GM23338 (cell line): Measurements from ENCODE around the gene TSC22D3. TPM values are rescaled to one million over a fixed set of nuclear protein-coding genes. Genes with fewer than 3 reads are reported as not detected.

Source experiments
- ETS1 ChIP-seq: IDR thresholded peaks from 2 replicates; pipeline ENCODE4 v1.6.1; 2016; ENCODE audit warnings: antibody characterized with exemption
- EZH2phosphoT487 ChIP-seq: fragments of 200-600 bp; sonication (generic); IDR thresholded peaks from one replicate; pipeline ENCODE4 v1.8.1; 2018; ENCODE audit warnings: antibody characterized with exemption; ENCODE audit not compliant: unreplicated experiment
- POLR2AphosphoS5 ChIP-seq: IDR thresholded peaks from 2 replicates; pipeline ENCODE4 v1.6.1; 2016; ENCODE audit warnings: antibody characterized with exemption, low read depth
- REST ChIP-seq: IDR thresholded peaks from one replicate; pipeline ENCODE4 v1.6.1; 2018; ENCODE audit warnings: antibody characterized with exemption; ENCODE audit not compliant: unreplicated experiment
- STAT1 ChIP-seq: IDR thresholded peaks from one replicate; pipeline ENCODE4 v1.6.1; 2016; ENCODE audit warnings: antibody characterized with exemption; ENCODE audit not compliant: unreplicated experiment
- ZNF114 ChIP-seq: fragments of 250-450 bp; sonication (Bioruptor Pico); IDR thresholded peaks from 2 replicates; pipeline ENCODE4 v1.5.0; 2020; ENCODE audit warnings: mild to moderate bottlenecking, moderate library complexity
- ZNF331 ChIP-seq: fragments of 250-450 bp; sonication (Bioruptor Pico); IDR thresholded peaks from 2 replicates; pipeline ENCODE4 v1.5.0; 2020; ENCODE audit warnings: low read depth, mild to moderate bottlenecking, moderate library complexity
- ZNF462 ChIP-seq: fragments of 250-450 bp; sonication (Bioruptor Pico); IDR thresholded peaks from 2 replicates; pipeline ENCODE4 v1.5.0; 2020; ENCODE audit warnings: mild to moderate bottlenecking, moderate library complexity
- polyA plus RNA-seq: library from polyadenylated mRNA; unstranded; fragments of >200 nt; fragmentation: Nextera tagmentation; extraction: Ambion mirVana; gene quantifications from 2 replicates; pipeline ENCODE4 v1.2.1, GENCODE V29; 2016
- total RNA-seq: library from RNA; depleted of rRNA; stranded (reverse); fragments of >200 nt; shearing (Covaris generic); gene quantifications from 2 replicates; pipeline ENCODE4 v1.2.3, GENCODE V29; 2014

The TSC22D3 gene
- total and polyA plus RNA-seq, 2 experiments from 2014 or later = 12.6 to 20.0 TPM

- no peak for TF ChIP-seq ZNF462 (CRISPR knock-in tag)
- no peak for TF ChIP-seq ZNF331 (CRISPR knock-in tag)
- no peak for TF ChIP-seq POLR2AphosphoS5
- no peak for TF ChIP-seq EZH2phosphoT487
- no peak for TF ChIP-seq STAT1
- no peak for TF ChIP-seq REST
- no peak for TF ChIP-seq ETS1
- TF ChIP-seq ZNF114 (CRISPR knock-in tag) = no peak
These were observed 67.7 kb downstream of the TSC22D3 start (continued) for GRCh38 chrX:107707866-107708265.
